Activated CD4-positive, alpha-beta memory T cell treated with anti-CD3 and anti-CD28 coated beads for 36 hours (primary cell): ENCODE data around the gene NAA50. TPM values are rescaled to one million over a fixed set of nuclear protein-coding genes. Genes with fewer than 3 reads are reported as not detected.

ENCODE experiments used
- CTCF ChIA-PET: fragments of 350-600 bp; sonication (Branson Sonifier 250); formaldehyde crosslinking; loops from one replicate; lab custom pipeline; 2021; ENCODE audit warnings: antibody characterized with exemption, inconsistent platforms; lab: Charles Lee
- POLR2A ChIA-PET: fragments of 350-600 bp; sonication (Branson Sonifier 250); formaldehyde crosslinking; loops from one replicate; lab custom pipeline; 2021; ENCODE audit warnings: antibody characterized with exemption; lab: Charles Lee
- DNase-seq: peaks from one replicate; pipeline ENCODE4 v3.0.0-alpha.2; 2020
- H3K27ac Mint-ChIP-seq: one replicate; pipeline ENCODE4 v1.8.0; 2021; ENCODE audit warnings: mixed read lengths
- H3K27me3 Mint-ChIP-seq: one replicate; pipeline ENCODE4 v1.8.0; 2021; ENCODE audit warnings: mixed read lengths
- H3K36me3 Mint-ChIP-seq: one replicate; pipeline ENCODE4 v1.8.0; 2021; ENCODE audit warnings: mixed read lengths
- H3K4me1 Mint-ChIP-seq: one replicate; pipeline ENCODE4 v1.8.0; 2021; ENCODE audit warnings: low read depth, mixed read lengths
- H3K4me3 Mint-ChIP-seq: one replicate; pipeline ENCODE4 v1.8.0; 2021; ENCODE audit warnings: mild to moderate bottlenecking, mixed read lengths
- H3K9me3 Mint-ChIP-seq: one replicate; pipeline ENCODE4 v1.8.0; 2021; ENCODE audit warnings: mixed read lengths
- intact Hi-C: fragments of 100-400 bp; cut with micrococcal nuclease; formaldehyde crosslinking; loops from one replicate; pipeline ENCODE4 v1.15.1; 2023
- total RNA-seq, 2 experiments: library from RNA; stranded (reverse); gene quantifications; one replicate each; pipeline ENCODE4 v1.2.3, GENCODE V29; 2021

Gene NAA50
- total RNA-seq, 2 experiments from 2014 or later = 112 to 113 TPM

DNA sequence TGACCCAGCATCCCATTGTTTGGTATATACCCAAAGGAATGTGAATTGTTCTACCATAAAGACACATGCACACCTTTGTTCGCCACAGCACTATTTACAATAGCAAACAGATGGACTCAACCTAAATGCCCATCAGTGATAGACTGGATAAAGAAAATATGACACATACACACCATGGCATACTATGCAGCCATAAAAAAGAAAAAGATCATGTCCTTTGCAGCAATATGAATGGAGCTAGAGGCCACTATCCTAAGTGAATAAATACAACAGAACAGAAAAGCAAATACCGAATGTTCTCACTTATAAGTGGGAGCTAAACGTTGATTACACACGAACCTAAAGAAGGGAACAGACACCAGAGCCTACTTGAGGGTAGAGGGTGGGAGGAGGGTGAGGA is 38.2 kb downstream of the NAA50 start:
- Mint-ChIP-seq H3K4me3 (no peak overlapping the region), H3K9me3 (no peaks in the 10 kb centered on the region), H3K4me1 (peaks cover 3% of the 10 kb centered on the region), H3K27me3 (peaks cover 5% of the 10 kb centered on the region), H3K36me3 (no peaks in the 10 kb centered on the region), H3K27ac (no peak overlapping the region)
- DNase-seq = no peak
- ChIA-PET CTCF (no interaction called here), POLR2A (no interaction called here)
- intact Hi-C loops = no loop called here

DNA sequence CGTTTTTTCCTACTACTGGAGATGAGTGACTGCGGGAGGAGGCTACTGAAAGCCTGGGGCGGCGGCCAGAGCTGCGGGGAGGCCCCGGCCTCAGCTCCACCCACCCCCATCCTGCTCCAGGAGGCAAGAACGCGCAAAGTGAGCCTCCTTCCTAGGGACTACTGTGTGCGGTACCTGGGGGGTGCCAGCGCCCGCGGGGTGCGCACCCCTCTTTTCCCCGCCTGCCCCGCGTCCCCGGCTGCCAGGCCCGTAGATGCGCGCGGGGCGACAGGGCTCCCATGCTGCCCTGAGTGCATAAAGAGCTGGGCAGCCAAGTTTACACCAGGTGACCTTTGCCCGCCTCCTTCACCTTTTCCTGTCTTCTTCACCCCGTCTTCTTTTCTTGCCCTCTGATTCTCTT is 47.1 kb downstream of the NAA50 start:
- ChIA-PET CTCF (interaction anchor here (1.3 kb wide), 2 partner anchors 37 to 47 kb away, joined by 5 to 6 read pairs; partner anchors contain the start of genes ATP6V1A and NAA50), POLR2A (interaction anchor here (0.7 to 1.6 kb wide), 2 partner anchors 35 to 184 kb away, joined by 3 to 5 read pairs; partner anchors contain the start of gene SPICE1)
- Mint-ChIP-seq H3K4me3 (peak overlapping the region; percentile 10), H3K4me1 (peaks cover 13% of the 10 kb centered on the region), H3K36me3 (no peaks in the 10 kb centered on the region), H3K9me3 (no peaks in the 10 kb centered on the region), H3K27me3 (no peaks in the 10 kb centered on the region), H3K27ac (no peak overlapping the region)
- intact Hi-C loops = loop anchor here (5.0 kb wide), 3 partner anchors 167 to 692 kb away; partner anchors contain the start of gene SIDT1
- peak; percentile 29 for DNase-seq

DNA sequence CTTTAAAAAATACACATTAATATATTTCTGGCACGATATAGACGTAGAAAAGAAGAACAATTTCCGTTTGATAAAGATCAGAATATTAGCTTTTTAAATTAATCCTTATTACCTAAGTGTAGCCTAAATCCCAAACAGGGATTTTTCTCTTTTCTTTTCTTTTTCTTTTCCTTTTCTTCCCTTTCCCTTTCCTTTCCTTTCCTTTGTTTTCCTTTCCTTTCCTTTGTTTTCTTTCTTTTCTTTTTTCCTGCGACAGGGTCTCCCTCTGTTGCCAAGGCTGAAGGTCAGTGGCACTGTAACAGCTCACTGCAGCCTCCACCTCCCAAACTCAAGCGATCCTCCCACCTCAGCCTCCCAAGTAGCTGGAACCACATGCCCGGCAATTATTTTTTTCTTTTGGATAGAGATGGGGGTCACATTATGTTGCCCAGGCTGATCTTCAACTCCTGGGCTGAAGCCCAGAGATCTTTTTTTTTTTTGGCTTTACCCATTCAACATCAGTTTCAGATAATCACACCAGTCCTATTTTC is 47.8 kb downstream of the NAA50 start:
- H3K4me1 Mint-ChIP-seq = peaks cover 18% of the 10 kb centered on the region
- no peaks in the 10 kb centered on the region for H3K27me3 Mint-ChIP-seq
- no peaks in the 10 kb centered on the region for H3K36me3 Mint-ChIP-seq
- CTCF ChIA-PET = interaction anchor here (1.1 to 1.3 kb wide), 3 partner anchors 38 to 48 kb away, joined by 4 to 6 read pairs (median 5); partner anchors contain the start of genes ATP6V1A and NAA50
- DNase-seq = no peak
- POLR2A ChIA-PET = interaction anchor here (0.6 to 3.1 kb wide), 4 partner anchors 35 to 184 kb away, joined by 3 to 12 read pairs (median 4); partner anchors contain the start of genes ATP6V1A, NAA50 and SPICE1
- intact Hi-C loops = loop anchor here (5.0 kb wide), 3 partner anchors 166 to 691 kb away; partner anchors contain the start of gene SIDT1
- no peak overlapping the region for H3K27ac Mint-ChIP-seq
- H3K4me3 Mint-ChIP-seq = no peak overlapping the region
- no peaks in the 10 kb centered on the region for H3K9me3 Mint-ChIP-seq

DNA sequence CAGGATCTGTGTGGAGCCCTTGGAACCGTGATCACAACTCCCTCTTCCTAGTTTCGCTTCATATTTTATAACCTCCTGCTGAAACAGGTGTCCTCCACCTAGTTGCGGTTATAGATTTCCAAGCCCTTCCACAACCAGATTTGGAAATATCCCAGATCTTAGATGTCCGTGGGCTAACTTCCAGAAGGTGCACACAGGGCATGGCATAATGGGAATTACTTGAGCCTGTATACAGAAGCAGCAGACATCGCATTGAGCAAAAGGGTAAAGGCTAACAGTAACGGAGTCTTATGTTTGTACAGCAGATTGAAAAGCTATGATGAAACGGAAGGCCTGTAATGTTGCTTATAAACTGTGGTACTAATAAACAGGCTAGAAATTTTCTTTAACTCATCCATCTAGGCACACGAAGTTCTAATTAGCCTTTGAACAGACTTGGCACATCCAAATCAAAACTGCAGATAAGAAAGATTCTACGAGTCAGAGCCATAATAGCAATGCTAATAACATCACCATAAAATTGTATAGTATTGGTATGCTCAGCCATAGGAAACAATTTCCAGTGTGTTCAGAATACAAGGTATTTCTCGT is 48.5 kb downstream of the NAA50 start:
- H3K36me3 Mint-ChIP-seq = no peaks in the 10 kb centered on the region
- no peak overlapping the region for H3K4me3 Mint-ChIP-seq
- peaks cover 20% of the 10 kb centered on the region for H3K4me1 Mint-ChIP-seq
- no peak for DNase-seq
- no peak overlapping the region for H3K27ac Mint-ChIP-seq
- CTCF ChIA-PET = interaction anchor here (1.1 kb wide), 1 partner anchor 47 kb away, joined by 4 read pairs; no protein-coding TSS in a partner anchor
- H3K27me3 Mint-ChIP-seq = no peaks in the 10 kb centered on the region
- intact Hi-C loops = loop anchor here (2.0 to 5.0 kb wide), 6 partner anchors 91 to 1449 kb away; partner anchors contain the start of genes SIDT1 and ZBTB20
- POLR2A ChIA-PET = interaction anchor here (0.6 to 3.1 kb wide), 2 partner anchors 48 to 50 kb away, joined by 3 to 12 read pairs; partner anchors contain the start of genes ATP6V1A and NAA50
- H3K9me3 Mint-ChIP-seq = no peaks in the 10 kb centered on the region

DNA sequence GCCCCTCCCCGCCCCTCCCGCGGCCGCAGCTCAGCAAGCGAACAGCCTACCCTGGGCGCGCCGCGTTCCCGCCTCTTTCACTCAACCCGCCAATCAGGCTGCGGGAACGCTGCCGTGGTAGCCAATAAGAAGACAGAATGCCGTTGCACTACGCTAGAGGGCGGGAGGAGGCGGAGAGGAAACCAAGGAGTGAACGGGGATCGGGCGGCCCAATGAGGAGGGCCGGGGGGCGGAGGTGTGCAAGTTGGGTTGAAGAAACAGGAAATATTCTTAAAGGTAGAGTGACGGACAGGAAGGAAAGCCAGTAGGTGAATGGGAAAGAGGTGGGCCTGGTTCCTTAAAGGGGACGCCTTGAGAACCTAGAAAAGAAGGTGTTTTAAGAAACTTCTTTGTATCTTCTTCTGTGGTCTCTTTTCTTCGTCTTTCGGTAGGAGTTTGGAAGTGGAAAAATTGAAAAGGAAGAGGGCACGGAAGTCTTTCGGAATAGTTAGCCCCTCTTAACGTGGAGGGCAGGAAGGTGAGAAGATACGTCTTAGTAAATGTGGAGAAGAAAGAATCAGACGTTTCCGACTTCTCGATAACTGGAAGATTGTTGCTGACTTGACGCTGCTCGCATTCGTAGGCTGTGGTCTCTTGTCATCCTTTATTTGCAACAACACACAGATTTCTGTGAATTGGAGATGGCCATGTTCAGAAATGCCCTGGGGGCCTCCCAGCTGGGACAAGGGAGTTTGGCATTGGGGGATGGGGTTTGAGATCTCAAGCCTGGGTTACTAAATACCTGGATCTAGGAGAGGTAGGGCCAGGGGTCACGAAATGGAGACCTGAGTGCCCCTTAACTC is 49.2 kb downstream of the NAA50 start:
- Mint-ChIP-seq H3K36me3 (no peaks in the 10 kb centered on the region), H3K4me1 (peaks cover 20% of the 10 kb centered on the region)
- intact Hi-C loops = loop anchor here (1.0 to 5.0 kb wide), 10 partner anchors 49 to 1450 kb away; partner anchors contain the start of genes CCDC191, NAA50, QTRT2 and SIDT1

DNA sequence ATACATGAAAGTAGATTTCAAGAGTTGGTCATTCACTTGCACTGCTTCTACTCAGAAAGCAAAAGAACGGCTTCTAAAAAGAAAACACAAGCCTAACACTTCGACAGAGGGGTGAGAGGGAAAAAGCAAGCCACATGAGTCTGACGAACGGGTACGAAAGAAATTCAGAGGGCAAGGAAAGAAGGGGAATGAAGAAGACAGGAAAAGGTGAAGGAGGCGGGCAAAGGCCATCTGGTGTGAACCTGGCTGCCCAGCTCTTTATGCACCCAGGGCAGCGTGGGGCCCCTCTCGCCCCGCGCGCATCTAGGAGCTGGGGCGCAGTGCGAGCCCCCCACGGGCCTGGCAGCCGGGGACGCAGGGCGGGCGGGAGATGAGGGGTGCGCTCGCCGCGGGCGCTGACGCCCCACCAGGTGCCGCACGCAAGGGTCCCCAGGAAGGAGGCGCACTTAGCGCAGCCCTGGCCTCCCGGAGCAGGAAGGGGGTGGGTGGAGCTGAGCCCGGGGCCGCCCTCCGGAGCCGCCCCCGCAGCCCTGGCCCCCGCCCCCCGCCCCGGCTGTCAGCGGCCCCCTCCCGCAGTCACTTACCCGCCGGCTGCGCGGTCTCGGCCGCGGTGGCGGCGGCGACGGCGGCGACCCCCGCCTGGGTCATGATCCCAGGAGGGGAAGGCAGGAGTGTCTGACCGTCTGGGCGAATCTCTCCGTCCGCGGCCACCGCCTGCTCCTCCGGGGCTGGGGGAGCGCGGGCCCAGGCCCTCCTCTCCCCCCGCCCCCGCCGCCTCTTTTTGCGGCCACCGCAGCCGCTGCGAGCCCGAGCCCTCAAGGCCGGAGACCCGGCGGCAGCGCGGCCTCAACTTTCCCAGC is 50.0 kb downstream of the NAA50 start, which contains the start of gene USF3:
TSS of gene USF3 (minus strand) at position 857 of the 860 bp plus-strand sequence. CDS start 21,764 bp downstream, outside the sequence.
- Mint-ChIP-seq H3K27ac (peak within 1 kb of the TSS; percentile 84), H3K4me1 (peaks cover 20% of the 10 kb centered on the region), H3K4me3 (peak within 1 kb of the TSS; percentile 96), H3K9me3 (no peaks in the 10 kb centered on the region), H3K27me3 (no peaks in the 10 kb centered on the region), H3K36me3 (no peaks in the 10 kb centered on the region)
- intact Hi-C loops = loop anchor here (1.0 to 5.0 kb wide), 10 partner anchors 50 to 1451 kb away; partner anchors contain the start of genes CCDC191, NAA50, QTRT2 and SIDT1
- DNase-seq = peak; percentile 86
- ChIA-PET POLR2A (interaction anchor here (0.9 to 3.1 kb wide), 4 partner anchors 9 to 181 kb away, joined by 3 to 12 read pairs (median 5); partner anchors contain the start of genes NAA50 and SPICE1), CTCF (interaction anchor here (0.6 to 2.0 kb wide), 3 partner anchors 40 to 633 kb away, joined by 3 to 8 read pairs (median 4); no protein-coding TSS in a partner anchor)

More for the DNA sequence above, 49.2 kb downstream of the NAA50 start:
- POLR2A ChIA-PET = interaction anchor here (1.1 to 3.1 kb wide), 3 partner anchors 9 to 182 kb away, joined by 4 to 12 read pairs (median 6); partner anchors contain the start of genes NAA50 and SPICE1
- CTCF ChIA-PET = interaction anchor here (0.6 to 2.0 kb wide), 4 partner anchors 40 to 633 kb away, joined by 3 to 8 read pairs (median 4); no protein-coding TSS in a partner anchor
- Mint-ChIP-seq H3K27me3 (no peaks in the 10 kb centered on the region), H3K4me3 (no peak overlapping the region), H3K9me3 (no peaks in the 10 kb centered on the region), H3K27ac (no peak overlapping the region)
- peak; percentile 100 for DNase-seq

DNA sequence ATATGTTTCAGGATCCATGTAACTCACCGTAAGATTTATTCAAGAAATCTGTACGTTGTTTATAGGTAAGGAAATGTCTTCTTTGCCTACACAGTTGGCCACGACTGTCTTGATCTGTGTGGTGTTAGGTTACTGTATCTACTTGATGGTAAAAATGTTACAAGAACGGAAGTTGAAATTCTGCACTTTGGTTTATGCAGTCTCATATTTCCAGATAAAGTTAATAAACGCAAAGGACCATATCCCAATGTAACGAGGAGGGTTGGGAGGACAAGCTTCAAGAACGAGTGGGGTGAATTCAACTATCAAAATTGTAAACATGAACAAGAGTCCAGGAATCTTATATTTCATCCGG is 50.6 kb downstream of the NAA50 start:
- Mint-ChIP-seq H3K27ac (peak overlapping the region; percentile 84), H3K27me3 (no peaks in the 10 kb centered on the region), H3K9me3 (no peaks in the 10 kb centered on the region), H3K4me1 (peaks cover 20% of the 10 kb centered on the region), H3K36me3 (no peaks in the 10 kb centered on the region), H3K4me3 (peak overlapping the region; percentile 96)
- ChIA-PET CTCF (interaction anchor here (2.0 kb wide), 1 partner anchor 50 kb away, joined by 8 read pairs; no protein-coding TSS in a partner anchor), POLR2A (interaction anchor here (0.9 to 3.1 kb wide), 5 partner anchors 10 to 180 kb away, joined by 3 to 12 read pairs (median 4); partner anchors contain the start of genes NAA50 and SPICE1)
- intact Hi-C loops = loop anchor here (5.0 kb wide), 3 partner anchors 163 to 688 kb away; partner anchors contain the start of gene SIDT1
- no peak for DNase-seq

DNA sequence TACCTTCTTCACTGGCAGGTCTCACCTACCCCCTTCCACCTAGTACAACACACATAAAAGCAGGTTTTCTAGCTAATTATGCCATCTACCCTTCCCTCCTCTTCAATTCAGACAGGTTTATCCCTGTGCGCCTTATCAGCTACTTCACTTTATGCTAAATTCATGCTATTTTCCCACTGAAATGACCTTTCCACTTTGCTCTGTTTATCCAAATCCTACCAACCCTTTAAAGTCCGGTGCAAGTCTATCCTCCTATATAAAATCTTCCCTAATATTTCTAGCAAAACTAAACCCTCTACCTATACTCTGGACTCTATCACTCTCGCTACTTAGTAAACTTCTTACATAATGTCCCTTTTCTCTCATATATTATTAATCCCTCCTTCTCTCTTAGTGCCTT is 55.6 kb downstream of the NAA50 start:
- intact Hi-C loops = no loop called here
- Mint-ChIP-seq H3K9me3 (peaks cover 2% of the 10 kb centered on the region), H3K4me1 (peaks cover 18% of the 10 kb centered on the region), H3K27ac (no peak overlapping the region), H3K36me3 (peaks cover 5% of the 10 kb centered on the region), H3K4me3 (no peak overlapping the region), H3K27me3 (no peaks in the 10 kb centered on the region)
- ChIA-PET CTCF (interaction anchor here (0.9 kb wide), 1 partner anchor 14 kb away, joined by 3 read pairs; no protein-coding TSS in a partner anchor), POLR2A (no interaction called here)
- no peak for DNase-seq

DNA sequence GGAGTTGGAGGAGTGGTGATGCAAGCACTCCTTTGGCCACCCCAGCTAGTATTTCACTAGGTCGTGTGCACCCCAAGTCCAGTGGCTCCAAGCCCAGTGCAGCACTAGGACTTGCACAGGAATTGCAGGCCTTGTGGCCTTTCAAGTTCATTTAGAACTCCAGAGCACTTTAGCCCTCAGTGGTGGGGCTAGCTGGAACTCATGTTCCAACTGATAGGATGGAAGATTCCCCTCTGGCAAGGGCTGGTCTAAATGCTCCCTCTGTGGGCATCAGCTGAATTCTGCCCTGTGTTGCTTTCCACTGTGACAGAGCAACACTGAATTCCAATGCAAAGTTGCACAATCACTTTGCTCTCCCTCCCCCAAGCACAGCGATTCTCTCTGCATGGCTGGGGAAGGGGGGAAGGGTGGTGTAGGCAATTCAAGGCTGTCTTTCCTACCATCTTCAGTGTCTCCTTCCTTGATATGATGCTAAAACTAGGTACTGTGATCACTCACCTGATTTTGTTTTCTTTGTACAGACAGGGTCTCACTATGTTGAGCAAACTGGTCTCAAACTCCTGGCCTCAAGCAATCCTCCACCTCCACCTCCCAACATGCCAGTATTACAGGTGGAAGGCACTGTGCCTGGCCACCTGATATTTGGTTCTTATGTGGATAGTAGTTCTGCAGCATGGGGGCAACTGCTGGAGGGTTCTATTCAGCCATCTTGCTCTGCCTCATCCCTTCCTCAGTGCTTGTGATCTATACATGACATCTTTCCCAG is 59.9 kb downstream of the NAA50 start:
- H3K9me3 Mint-ChIP-seq = peaks cover 15% of the 10 kb centered on the region
- H3K27me3 Mint-ChIP-seq = no peaks in the 10 kb centered on the region
- intact Hi-C loops = no loop called here
- H3K4me1 Mint-ChIP-seq = no peaks in the 10 kb centered on the region
- H3K4me3 Mint-ChIP-seq = no peak overlapping the region
- ChIA-PET CTCF (no interaction called here), POLR2A (no interaction called here)
- peaks cover 18% of the 10 kb centered on the region for H3K36me3 Mint-ChIP-seq
- no peak overlapping the region for H3K27ac Mint-ChIP-seq
- DNase-seq = no peak

DNA sequence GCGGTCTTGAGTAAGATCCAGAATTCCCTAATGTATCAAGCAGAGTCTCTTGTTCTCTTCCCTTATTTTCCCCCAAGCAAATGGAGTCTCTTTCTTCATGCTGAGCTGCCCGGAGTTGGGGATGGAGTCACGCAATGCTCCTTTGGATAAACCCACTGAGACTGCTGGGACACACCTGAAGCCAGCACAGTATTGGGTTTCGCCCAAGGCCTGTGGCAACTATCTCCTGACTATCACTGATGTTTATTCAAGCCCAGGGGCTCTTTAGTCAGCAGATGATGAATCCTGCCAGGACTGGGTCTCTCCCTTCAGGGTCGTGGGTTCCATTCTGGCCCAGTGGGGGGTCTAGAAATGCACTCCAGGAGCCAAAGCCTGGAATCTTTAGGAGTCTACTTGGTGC is 60.9 kb downstream of the NAA50 start:
- ChIA-PET POLR2A (no interaction called here), CTCF (no interaction called here)
- Mint-ChIP-seq H3K27me3 (no peaks in the 10 kb centered on the region), H3K4me3 (no peak overlapping the region), H3K4me1 (no peaks in the 10 kb centered on the region), H3K9me3 (peaks cover 15% of the 10 kb centered on the region), H3K36me3 (peaks cover 18% of the 10 kb centered on the region), H3K27ac (no peak overlapping the region)
- intact Hi-C loops = no loop called here
- no peak for DNase-seq
